GM12801 (cell line): ENCODE results near the gene WASL.

Source experiments
- CTCF ChIP-seq: IDR thresholded peaks from one replicate; pipeline ENCODE4 v1.5.1; 2011; ENCODE audit warnings: control low read depth; ENCODE audit not compliant: insufficient read length; ENCODE audit errors: extremely low read depth

The WASL gene

GRCh38 chr7:123673752-123674398 lies 74.9 kb downstream of the WASL start:
- TF ChIP-seq CTCF = no peak

GRCh38 chr7:123673137-123673732 lies 75.6 kb downstream of the WASL start:
- no peak for TF ChIP-seq CTCF

GRCh38 chr7:123669485-123669884 lies 79.3 kb downstream of the WASL start:
- no peak for TF ChIP-seq CTCF

GRCh38 chr7:123666492-123666891 lies 82.3 kb downstream of the WASL start:
- TF ChIP-seq CTCF = no peak

GRCh38 chr7:123665896-123666295 lies 82.9 kb downstream of the WASL start:
- TF ChIP-seq CTCF = no peak

- TF ChIP-seq CTCF = no peak
Observed at GRCh38 chr7:123665157-123665556, 83.6 kb downstream of the WASL start.

GRCh38 chr7:123663200-123663599 lies 85.6 kb downstream of the WASL start:
- TF ChIP-seq CTCF = no peak
